K562 (cell line): ENCODE measurements around the gene DLX2. TPM values are rescaled to one million over a fixed set of nuclear protein-coding genes. Genes with fewer than 3 reads are reported as not detected.

Experiments
- ATAC-seq: fragments of 200-7000 bp; cut with Tn5 transposase; 3 replicates; pipeline ENCODE4 v1.9.1; 2020; ENCODE audit warnings: moderate library complexity
- BruUV-seq: library from RNA; stranded (reverse); fragments of 400-500 nt; replicated peaks from 2 replicates; lab custom pipeline; 2021; lab: Mats Ljungman, UMichigan
- CTCF ChIA-PET: fragments of 300-600 bp; formaldehyde crosslinking; extraction: SDS; loops from one replicate; lab custom pipeline; 2021; ENCODE audit warnings: low intra/inter-chr PET ratio; lab: Yijun Ruan, JAX
- POLR2A ChIA-PET: fragments of 300-600, 350-650 bp; sonication (Branson Sonifier 250); formaldehyde crosslinking; extraction: SDS; loops from one replicate; lab custom pipeline; 2021; ENCODE audit warnings: antibody characterized with exemption, inconsistent platforms; lab: Yijun Ruan, JAX
- DNase-seq, 4 experiments: peaks; one replicate each; pipeline versions ENCODE4 v3.0.0 to v3.0.0-alpha.2; 2011 to 2018; ENCODE audit warnings: low spot score in 3 of 4, mixed read lengths in 3 of 4; ENCODE audit errors: extremely low read depth in 1 of 4
- FAIRE-seq: peaks from 2 replicates; lab custom pipeline; 2011; peaks lifted over from hg19 to GRCh38; lab: Jason Lieb, UNC
- H2AFZ ChIP-seq: 2 replicates; pipeline ENCODE4 v1.6.0; 2011; ENCODE audit warnings: low read depth, low read length, control low read depth, inconsistent platforms
- H3K27ac ChIP-seq: fragments of 200-600 bp; 3 replicates; pipeline ENCODE4 v1.8.0; 2011; ENCODE audit warnings: low read depth, mild to moderate bottlenecking, control low read depth, inconsistent platforms, low read length, moderate library complexity, mixed read lengths; ENCODE audit errors: extremely low read depth
- H3K27me3 ChIP-seq, 2 experiments: fragments of 300-600 bp in 1 of 2; 2 replicates in 1 of 2; 3 replicates in 1 of 2; pipeline versions ENCODE4 v1.6.0 to v1.8.0; 2011; ENCODE audit warnings: inconsistent platforms in 2 of 2, low read length in 2 of 2, mild to moderate bottlenecking in 1 of 2, mixed read lengths in 1 of 2, moderate library complexity in 1 of 2; ENCODE audit not compliant: control insufficient read depth in 2 of 2, insufficient read depth in 2 of 2
- H3K36me3 ChIP-seq: fragments of 300-600 bp; 3 replicates; pipeline ENCODE4 v1.8.0; 2011; ENCODE audit warnings: mild to moderate bottlenecking, low read length, inconsistent platforms; ENCODE audit not compliant: control insufficient read depth, insufficient read depth
- H3K4me1 ChIP-seq, 2 experiments: fragments of 200-600 bp in 1 of 2; replicated peaks in 1 of 2; 2 replicates in 1 of 2; 3 replicates in 1 of 2; pipeline versions ENCODE4 v1.5.1 to v1.8.0; 2011; ENCODE audit warnings: inconsistent platforms in 2 of 2, low read length in 2 of 2, mild to moderate bottlenecking in 1 of 2, mixed read lengths in 1 of 2, moderate library complexity in 1 of 2; ENCODE audit not compliant: control insufficient read depth in 2 of 2, insufficient read depth in 2 of 2
- H3K4me2 ChIP-seq: 2 replicates; pipeline ENCODE4 v1.6.1; 2011; ENCODE audit warnings: low read length, control low read depth, inconsistent platforms, mixed read lengths; ENCODE audit not compliant: insufficient read depth
- H3K4me3 ChIP-seq: fragments of 200-600 bp; sonication (generic), shearing (Covaris generic); 2 replicates; pipeline ENCODE4 v1.5.1; 2016; ENCODE audit warnings: control low read depth, inconsistent platforms
- H3K79me2 ChIP-seq: fragments of 200-600 bp; 3 replicates; pipeline ENCODE4 v1.8.0; 2011; ENCODE audit warnings: low read length, inconsistent platforms; ENCODE audit not compliant: control insufficient read depth, insufficient read depth
- H3K9ac ChIP-seq, 2 experiments: 2 replicates each; pipeline versions ENCODE4 v1.6.0 to v1.6.1; 2011; ENCODE audit warnings: low read depth in 2 of 2, low read length in 2 of 2, control low read depth in 1 of 2, inconsistent platforms in 1 of 2, mild to moderate bottlenecking in 1 of 2, mixed read lengths in 1 of 2; ENCODE audit not compliant: insufficient read depth in 1 of 2
- H3K9me1 ChIP-seq: one replicate; pipeline ENCODE4 v1.6.0; 2011; ENCODE audit warnings: inconsistent platforms, mild to moderate bottlenecking, low read length, moderate library complexity; ENCODE audit not compliant: control insufficient read depth, insufficient read depth
- H3K9me3 ChIP-seq: replicated peaks from 2 replicates; pipeline ENCODE4 v1.5.1; 2011; ENCODE audit warnings: low read depth, low read length, inconsistent platforms; ENCODE audit not compliant: control insufficient read depth, insufficient read depth
- H4K20me1 ChIP-seq: replicated peaks from 2 replicates; pipeline ENCODE4 v1.6.1; 2011; ENCODE audit warnings: low read length, inconsistent platforms, mixed read lengths; ENCODE audit not compliant: control insufficient read depth, insufficient read depth
- CHD7 ChIP-seq: fragments of 200-600 bp; sonication (generic); IDR thresholded peaks from one replicate; pipeline ENCODE4 v1.6.1; 2012; ENCODE audit warnings: mild to moderate bottlenecking, low read depth, low read length, inconsistent platforms
- LCOR ChIP-seq: sonication (generic); formaldehyde crosslinking; IDR thresholded peaks from 2 replicates; pipeline ENCODE4 v1.8.0; 2022; ENCODE audit warnings: mild to moderate bottlenecking, missing genetic modification reagents
- NFYB ChIP-seq: IDR thresholded peaks from 2 replicates; pipeline ENCODE4 v1.6.1; 2011; ENCODE audit warnings: mild to moderate bottlenecking, moderate library complexity; ENCODE audit not compliant: insufficient read length; ENCODE audit errors: extremely low read depth
- SAFB ChIP-seq: fragments of 200-400 bp; formaldehyde crosslinking; IDR thresholded peaks from 2 replicates; pipeline ENCODE4 v1.6.1; 2017; ENCODE audit warnings: low read depth, low read length, borderline replicate concordance
- WGBS: fragments of 100-300 bp; shearing (Covaris generic); methylation state at CpG from one replicate; pipeline ENCODE4 v1.1.6; 2016; ENCODE audit warnings: low coverage, mixed read lengths; ENCODE audit not compliant: insufficient coverage; ENCODE audit errors: missing lambda C conversion rate; 5-methylcytosine and 5-hydroxymethylcytosine counted together
- in situ Hi-C: fragments of 300-500 bp; cut with MboI; formaldehyde crosslinking; loops from 4 replicates; pipeline ENCODE4 v1.15.0; 2018; ENCODE audit warnings: inconsistent platforms, mixed read lengths
- intact Hi-C: fragments of 100-400 bp; cut with micrococcal nuclease; formaldehyde crosslinking; loops from 2 replicates; pipeline ENCODE4 v1.14.2; 2022
- polyA plus RNA-seq, 8 experiments: library from polyadenylated mRNA; depleted of rRNA in 4 of 8; stranded (reverse) in 5 of 8; unstranded in 3 of 8; fragments of >200 nt; fragmentation: Nextera tagmentation in 2 of 8; fragmentation: Illumina TruSeq in 1 of 8; extraction: Ambion mirVana in 2 of 8; extraction: Trizol in 1 of 8; gene quantifications; 2 replicates each; pipeline versions ENCODE4 v1.2.1 to v1.2.3, GENCODE V29; 2011 to 2014; ENCODE audit warnings: inconsistent platforms in 1 of 8, missing spikeins in 1 of 8
- total RNA-seq, 7 experiments: library from RNA; depleted of rRNA in 6 of 7; stranded (reverse); fragments of >200 nt in 6 of 7; fragmentation: Illumina TruSeq in 2 of 7; extraction: Trizol in 2 of 7; gene quantifications; 2 replicates each; pipeline versions ENCODE4 v1.2.1 to v1.2.3, GENCODE V29; 2011 to 2021; ENCODE audit warnings: low replicate concordance in 1 of 7
- TF ChIP-seq, protein P1 (sequence below), 2 experiments: fragments of 450-650 bp in 1 of 2; IDR thresholded peaks; 2 replicates each; pipeline ENCODE4 v1.6.1; 2011 to 2017; ENCODE audit warnings: low read depth in 2 of 2, antibody characterized with exemption in 1 of 2, borderline replicate concordance in 1 of 2, low read length in 1 of 2, mild to moderate bottlenecking in 1 of 2, mixed read lengths in 1 of 2; ENCODE audit not compliant: control insufficient read depth in 1 of 2

The DLX2 gene
- total and polyA plus RNA-seq, 9 of the 15 experiments (the other 6 are each of a cell fraction or from before 2014, with no cell fraction given): 0.14 to 4.3 (median 0.86) TPM

DNA sequence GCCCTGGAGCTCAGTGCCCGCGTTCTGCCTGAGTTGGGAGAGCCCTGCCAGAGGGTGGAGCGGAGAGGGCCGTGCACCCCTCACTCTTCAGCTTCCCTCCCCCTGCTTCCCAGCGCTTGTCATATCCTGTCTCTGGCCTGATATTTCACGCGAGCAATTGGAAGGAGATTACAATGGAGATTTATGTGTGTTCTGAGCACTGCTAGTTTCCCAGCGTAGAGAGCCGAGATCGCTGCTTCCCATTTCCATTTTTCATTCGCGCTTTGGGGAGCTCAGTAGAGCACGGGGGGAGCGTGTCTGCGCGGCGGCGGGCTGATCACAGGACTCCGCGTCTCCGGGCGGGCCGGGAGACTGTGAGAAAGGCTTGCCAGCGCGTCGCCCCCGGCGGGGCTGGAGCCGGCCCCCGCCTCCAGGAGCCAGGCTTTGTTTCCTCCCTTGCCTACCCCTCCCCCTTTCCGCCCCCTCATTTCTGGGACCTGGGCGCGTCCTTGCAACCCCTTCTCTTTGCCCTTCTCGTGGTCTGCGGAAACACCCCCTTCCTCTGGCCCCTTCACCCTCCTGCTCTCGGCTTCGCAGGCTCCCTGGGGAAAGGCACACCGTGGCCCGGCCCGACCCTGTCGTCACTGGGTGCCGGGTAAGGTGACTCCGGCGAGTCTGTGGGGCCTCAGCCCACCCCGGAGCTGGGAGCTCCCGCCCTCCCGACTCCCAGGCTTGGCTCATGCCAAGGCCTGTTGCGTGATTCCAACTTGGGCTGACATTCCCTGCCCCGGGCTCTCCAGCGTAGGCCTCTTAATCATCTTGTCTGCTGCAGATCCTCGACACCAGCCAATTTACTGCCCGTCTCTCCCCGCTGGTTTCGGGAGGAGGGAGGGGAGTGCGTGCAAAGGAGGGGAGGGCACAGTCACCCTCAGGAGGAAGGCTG, 5.8 kb downstream of the DLX2 start:
- in situ Hi-C loops: no loop called here
- no peak for DNase-seq
- TF ChIP-seq LCOR (CRISPR knock-in tag): no peak
- TF ChIP-seq, protein P1, sequence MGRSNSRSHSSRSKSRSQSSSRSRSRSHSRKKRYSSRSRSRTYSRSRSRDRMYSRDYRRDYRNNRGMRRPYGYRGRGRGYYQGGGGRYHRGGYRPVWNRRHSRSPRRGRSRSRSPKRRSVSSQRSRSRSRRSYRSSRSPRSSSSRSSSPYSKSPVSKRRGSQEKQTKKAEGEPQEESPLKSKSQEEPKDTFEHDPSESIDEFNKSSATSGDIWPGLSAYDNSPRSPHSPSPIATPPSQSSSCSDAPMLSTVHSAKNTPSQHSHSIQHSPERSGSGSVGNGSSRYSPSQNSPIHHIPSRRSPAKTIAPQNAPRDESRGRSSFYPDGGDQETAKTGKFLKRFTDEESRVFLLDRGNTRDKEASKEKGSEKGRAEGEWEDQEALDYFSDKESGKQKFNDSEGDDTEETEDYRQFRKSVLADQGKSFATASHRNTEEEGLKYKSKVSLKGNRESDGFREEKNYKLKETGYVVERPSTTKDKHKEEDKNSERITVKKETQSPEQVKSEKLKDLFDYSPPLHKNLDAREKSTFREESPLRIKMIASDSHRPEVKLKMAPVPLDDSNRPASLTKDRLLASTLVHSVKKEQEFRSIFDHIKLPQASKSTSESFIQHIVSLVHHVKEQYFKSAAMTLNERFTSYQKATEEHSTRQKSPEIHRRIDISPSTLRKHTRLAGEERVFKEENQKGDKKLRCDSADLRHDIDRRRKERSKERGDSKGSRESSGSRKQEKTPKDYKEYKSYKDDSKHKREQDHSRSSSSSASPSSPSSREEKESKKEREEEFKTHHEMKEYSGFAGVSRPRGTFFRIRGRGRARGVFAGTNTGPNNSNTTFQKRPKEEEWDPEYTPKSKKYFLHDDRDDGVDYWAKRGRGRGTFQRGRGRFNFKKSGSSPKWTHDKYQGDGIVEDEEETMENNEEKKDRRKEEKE (IDR thresholded peaks at IDR 0.05; ENCODE audit: borderline replicate concordance in 1 of 2, control insufficient read depth in 1 of 2, low read depth in 2 of 2, low read length in 1 of 2): no peak
- TF ChIP-seq SAFB: no peak
- TF ChIP-seq CHD7: no peak
- TF ChIP-seq NFYB: no peak

More for the DNA sequence above, 5.8 kb downstream of the DLX2 start:
- ATAC-seq (no peak), FAIRE-seq (no peak)
- ChIA-PET CTCF (no interaction called here), POLR2A (interaction anchor here (1.3 kb wide), 1 partner anchor 12 kb away, joined by 6 read pairs; the partner anchor contains the start of gene DLX1)
- Histone ChIP-seq H3K27me3 (no peaks in the 10 kb centered on the region; a peak in 1 of 5 replicates), H4K20me1 (no peaks in the 10 kb centered on the region), H3K36me3 (no peaks in the 10 kb centered on the region), H3K4me2 (no peak overlapping the region), H2AFZ (no peak overlapping the region), H3K9ac (no peak overlapping the region; a peak in 1 of 4 replicates), H3K79me2 (no peaks in the 10 kb centered on the region), H3K9me1 (no peaks in the 10 kb centered on the region), H3K9me3 (no peaks in the 10 kb centered on the region), H3K4me1 (peaks cover 22 to 54% of the 10 kb centered on the region in 2 experiments), H3K4me3 (no peak overlapping the region), H3K27ac (no peak overlapping the region)
- intact Hi-C loops: no loop called here
- WGBS: 94% methylated on average over 35 of the region's 55 CpGs
- no TSS peak for BruUV-seq
